Chondrocyte (in vitro differentiated cells): ENCODE results near the gene HS2ST1. TPM values are rescaled to one million over a fixed set of nuclear protein-coding genes. Genes with fewer than 3 reads are reported as not detected.

Experiments
- DNase-seq: peaks from one replicate; pipeline ENCODE4 v3.0.0; 2021; ENCODE audit warnings: mixed read lengths, low spot score
- H3K27ac Mint-ChIP-seq: one replicate; pipeline ENCODE4 v1.8.0; 2021; ENCODE audit warnings: mild to moderate bottlenecking, moderate library complexity, mixed read lengths; ENCODE audit not compliant: unreplicated experiment
- H3K27me3 Mint-ChIP-seq: 2 replicates; pipeline ENCODE4 v1.8.0; 2021; ENCODE audit warnings: low read depth, mixed read lengths
- H3K36me3 Mint-ChIP-seq: 2 replicates; pipeline ENCODE4 v1.8.0; 2021; ENCODE audit warnings: low read depth, mixed read lengths
- H3K4me1 Mint-ChIP-seq: 2 replicates; pipeline ENCODE4 v1.8.0; 2021; ENCODE audit warnings: low read depth, mild to moderate bottlenecking, mixed read lengths
- H3K4me3 Mint-ChIP-seq: one replicate; pipeline ENCODE4 v1.8.0; 2021; ENCODE audit warnings: mild to moderate bottlenecking, moderate library complexity, mixed read lengths; ENCODE audit not compliant: unreplicated experiment
- H3K9me3 Mint-ChIP-seq: 2 replicates; pipeline ENCODE4 v1.8.0; 2021; ENCODE audit warnings: low read depth, mixed read lengths
- CTCF ChIP-seq: fragments of 200-600 bp; sonication (generic); IDR thresholded peaks from 2 replicates; pipeline ENCODE4 v1.5.0; 2021; ENCODE audit warnings: antibody characterized with exemption, mild to moderate bottlenecking, moderate library complexity
- total RNA-seq: library from RNA; stranded (reverse); gene quantifications from 3 replicates; pipeline ENCODE4 v1.2.1, GENCODE V29; 2021

Gene HS2ST1
- total RNA-seq, 1 donor from 2014 or later, result 26.7 TPM

DNA sequence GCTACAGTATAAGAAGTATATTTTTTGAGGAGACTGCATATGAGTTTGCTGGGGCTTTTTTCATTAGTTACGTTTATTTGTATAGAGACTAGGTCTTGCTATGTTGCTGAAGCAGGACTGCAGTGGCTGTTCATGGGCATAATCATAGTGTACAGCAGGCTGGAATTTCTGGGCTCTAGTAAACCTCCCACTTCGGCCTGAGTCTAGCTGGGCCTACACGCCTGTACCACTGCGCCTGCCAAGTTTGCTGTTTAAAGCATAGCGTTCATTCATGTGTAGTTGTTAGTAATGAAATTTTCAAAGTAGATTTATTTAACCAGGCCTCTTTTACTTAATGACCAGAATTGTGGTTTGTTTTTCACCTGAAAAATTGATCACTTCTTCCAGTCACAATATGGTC is 33.8 kb downstream of the HS2ST1 start:
- Mint-ChIP-seq H3K9me3 (no peaks in the 10 kb centered on the region), H3K4me3 (no peak overlapping the region), H3K36me3 (no peaks in the 10 kb centered on the region), H3K27ac (no peak overlapping the region), H3K4me1 (peaks cover 3% of the 10 kb centered on the region), H3K27me3 (no peaks in the 10 kb centered on the region)
- DNase-seq, result no peak
- TF ChIP-seq CTCF, result no peak

- Mint-ChIP-seq H3K4me3 (no peak overlapping the region), H3K27ac (no peak overlapping the region), H3K27me3 (no peaks in the 10 kb centered on the region), H3K4me1 (peaks cover 3% of the 10 kb centered on the region), H3K36me3 (no peaks in the 10 kb centered on the region), H3K9me3 (no peaks in the 10 kb centered on the region)
- TF ChIP-seq CTCF, result no peak
- no peak for DNase-seq
Measured at GRCh38 chr1:86950712-86951419, 36.4 kb downstream of the HS2ST1 start.

- no peak overlapping the region for H3K27ac Mint-ChIP-seq
- DNase-seq, result no peak
- no peak for TF ChIP-seq CTCF
- no peak overlapping the region for H3K4me3 Mint-ChIP-seq
- H3K27me3 Mint-ChIP-seq, result no peaks in the 10 kb centered on the region
- H3K4me1 Mint-ChIP-seq, result peaks cover 3% of the 10 kb centered on the region
- H3K9me3 Mint-ChIP-seq, result no peaks in the 10 kb centered on the region
- H3K36me3 Mint-ChIP-seq, result no peaks in the 10 kb centered on the region
Measured at GRCh38 chr1:86951430-86951829, 37.0 kb downstream of the HS2ST1 start.

GRCh38 chr1:86953167-86953566 is 38.7 kb downstream of the HS2ST1 start:
- Mint-ChIP-seq H3K4me3 (no peak overlapping the region), H3K9me3 (no peaks in the 10 kb centered on the region), H3K4me1 (peaks cover 3% of the 10 kb centered on the region), H3K27me3 (no peaks in the 10 kb centered on the region), H3K27ac (no peak overlapping the region), H3K36me3 (no peaks in the 10 kb centered on the region)
- TF ChIP-seq CTCF, result no peak
- no peak for DNase-seq

DNA sequence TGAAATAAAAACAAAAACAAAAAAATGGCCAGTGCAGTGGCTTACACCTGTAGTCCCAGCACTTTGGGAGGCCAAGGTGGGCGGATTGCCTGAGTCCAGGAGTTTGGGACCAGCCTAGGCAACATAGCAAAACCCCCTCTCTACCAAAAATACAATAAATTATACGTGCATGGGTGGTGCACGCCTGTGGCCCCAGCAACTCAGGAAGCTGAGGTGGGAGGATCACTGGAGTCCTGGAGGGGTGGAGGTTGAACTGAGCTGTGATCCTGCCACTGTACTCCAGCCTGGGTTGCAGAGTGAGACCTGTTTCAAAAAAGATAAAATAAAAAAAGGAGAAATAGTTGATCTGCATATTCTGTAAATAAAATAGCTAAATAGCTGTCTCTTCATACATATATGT is 41.2 kb downstream of the HS2ST1 start:
- no peak for TF ChIP-seq CTCF
- no peaks in the 10 kb centered on the region for H3K36me3 Mint-ChIP-seq
- H3K27ac Mint-ChIP-seq, result no peak overlapping the region
- no peak for DNase-seq
- H3K27me3 Mint-ChIP-seq, result no peaks in the 10 kb centered on the region
- no peak overlapping the region for H3K4me3 Mint-ChIP-seq
- H3K4me1 Mint-ChIP-seq, result peaks cover 3% of the 10 kb centered on the region
- H3K9me3 Mint-ChIP-seq, result no peaks in the 10 kb centered on the region
